Activated T-cell treated with anti-CD3 and anti-CD28 coated beads, Interleukin-2, amount 50 U/mL, for 48 hours (primary cell): ENCODE measurements around the gene ZNF506.
"Not testable (repeated sequence)": the region's sequence is repeated elsewhere in the genome, so short reads cannot be mapped to it uniquely, and the experiment has no call there.

ENCODE experiments used
- DNase-seq, 2 experiments: peaks; one replicate each; pipeline ENCODE4 v3.0.0-alpha.2; 2020

The ZNF506 gene

GRCh38 chr19:19777692-19778091 lies 43.9 kb downstream of the ZNF506 start:
- no peak for DNase-seq

GRCh38 chr19:19776206-19777008 lies 45.1 kb downstream of the ZNF506 start:
- DNase-seq, result peak; percentile 92 to 95

- DNase-seq, result no peak
These were observed 45.7 kb downstream of the ZNF506 start for GRCh38 chr19:19775891-19776205.

GRCh38 chr19:19774354-19775033 lies 47.1 kb downstream of the ZNF506 start:
- no peak for DNase-seq

GRCh38 chr19:19771963-19772362 lies 49.6 kb downstream of the ZNF506 start:
- DNase-seq, result not testable (repeated sequence)

- DNase-seq, result not testable (repeated sequence)
These were observed 51.6 kb downstream of the ZNF506 start for GRCh38 chr19:19769971-19770370.

- no peak for DNase-seq
These were observed 63.4 kb downstream of the ZNF506 start for GRCh38 chr19:19758164-19758563.

- no peak for DNase-seq
These were observed 68.7 kb downstream of the ZNF506 start for GRCh38 chr19:19752760-19753403.

- DNase-seq, result no peak
These were observed 69.7 kb downstream of the ZNF506 start for GRCh38 chr19:19751846-19752245.

GRCh38 chr19:19750842-19751790 lies 70.4 kb downstream of the ZNF506 start:
- DNase-seq, result no peak

- no peak for DNase-seq
These were observed 71.4 kb downstream of the ZNF506 start for GRCh38 chr19:19749908-19750841.

- DNase-seq, result no peak
These were observed 72.2 kb downstream of the ZNF506 start for GRCh38 chr19:19749117-19749907.

GRCh38 chr19:19748249-19748938 lies 73.2 kb downstream of the ZNF506 start:
- no peak for DNase-seq

GRCh38 chr19:19747357-19748220 lies 74.0 kb downstream of the ZNF506 start:
- no peak for DNase-seq

- DNase-seq, result no peak
These were observed 75.0 kb downstream of the ZNF506 start for GRCh38 chr19:19746286-19747213.

GRCh38 chr19:19745496-19746285 lies 75.9 kb downstream of the ZNF506 start:
- no peak for DNase-seq

- no peak for DNase-seq
These were observed 76.9 kb downstream of the ZNF506 start for GRCh38 chr19:19744641-19745040.
